DND-41 (cell line): ENCODE measurements around the gene NKX2-1.

Source experiments
- CTCF ChIP-seq: IDR thresholded peaks from 2 replicates; pipeline ENCODE4 v1.5.1; 2012; ENCODE audit warnings: borderline replicate concordance, low read length, moderate library complexity, mild to moderate bottlenecking; ENCODE audit not compliant: poor library complexity, severe bottlenecking; ENCODE audit errors: extremely low read depth
- EZH2 ChIP-seq: IDR thresholded peaks from 3 replicates; pipeline ENCODE4 v1.6.1; 2012; ENCODE audit warnings: borderline replicate concordance, low read depth, mild to moderate bottlenecking, moderate library complexity, low read length, inconsistent platforms; ENCODE audit not compliant: severe bottlenecking

DNA sequence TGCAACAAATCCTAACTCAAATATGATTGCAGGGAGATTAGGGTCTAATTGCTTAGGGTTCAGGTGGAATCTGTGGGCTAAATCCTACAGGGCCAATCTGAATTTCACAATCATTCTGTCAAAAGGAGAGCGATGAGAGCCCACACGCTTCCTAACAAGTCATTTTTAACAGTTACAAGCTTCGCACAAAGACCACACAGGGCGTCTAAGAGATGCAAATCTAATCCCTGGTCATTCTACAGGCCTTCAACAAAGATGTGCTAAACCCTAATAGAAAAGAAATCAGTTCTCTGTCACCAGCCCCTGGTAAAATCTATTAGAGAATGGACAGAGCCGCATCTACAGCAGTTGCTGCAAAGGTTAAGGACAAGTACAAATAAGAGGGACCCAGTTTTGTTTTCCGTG, 15.3 kb downstream of the NKX2-1 start:
- TF ChIP-seq CTCF (no peak), EZH2 (no peak)
